ENCODE measurements around the gene ZNF318.
A peak's percentile ranks its signal among the peaks of the same experiment; 100 is the strongest.
"Not testable (repeated sequence)": the region's sequence is repeated elsewhere in the genome, so short reads cannot be mapped to it uniquely, and the experiment has no call there.

ZNF318 gene, protein sequence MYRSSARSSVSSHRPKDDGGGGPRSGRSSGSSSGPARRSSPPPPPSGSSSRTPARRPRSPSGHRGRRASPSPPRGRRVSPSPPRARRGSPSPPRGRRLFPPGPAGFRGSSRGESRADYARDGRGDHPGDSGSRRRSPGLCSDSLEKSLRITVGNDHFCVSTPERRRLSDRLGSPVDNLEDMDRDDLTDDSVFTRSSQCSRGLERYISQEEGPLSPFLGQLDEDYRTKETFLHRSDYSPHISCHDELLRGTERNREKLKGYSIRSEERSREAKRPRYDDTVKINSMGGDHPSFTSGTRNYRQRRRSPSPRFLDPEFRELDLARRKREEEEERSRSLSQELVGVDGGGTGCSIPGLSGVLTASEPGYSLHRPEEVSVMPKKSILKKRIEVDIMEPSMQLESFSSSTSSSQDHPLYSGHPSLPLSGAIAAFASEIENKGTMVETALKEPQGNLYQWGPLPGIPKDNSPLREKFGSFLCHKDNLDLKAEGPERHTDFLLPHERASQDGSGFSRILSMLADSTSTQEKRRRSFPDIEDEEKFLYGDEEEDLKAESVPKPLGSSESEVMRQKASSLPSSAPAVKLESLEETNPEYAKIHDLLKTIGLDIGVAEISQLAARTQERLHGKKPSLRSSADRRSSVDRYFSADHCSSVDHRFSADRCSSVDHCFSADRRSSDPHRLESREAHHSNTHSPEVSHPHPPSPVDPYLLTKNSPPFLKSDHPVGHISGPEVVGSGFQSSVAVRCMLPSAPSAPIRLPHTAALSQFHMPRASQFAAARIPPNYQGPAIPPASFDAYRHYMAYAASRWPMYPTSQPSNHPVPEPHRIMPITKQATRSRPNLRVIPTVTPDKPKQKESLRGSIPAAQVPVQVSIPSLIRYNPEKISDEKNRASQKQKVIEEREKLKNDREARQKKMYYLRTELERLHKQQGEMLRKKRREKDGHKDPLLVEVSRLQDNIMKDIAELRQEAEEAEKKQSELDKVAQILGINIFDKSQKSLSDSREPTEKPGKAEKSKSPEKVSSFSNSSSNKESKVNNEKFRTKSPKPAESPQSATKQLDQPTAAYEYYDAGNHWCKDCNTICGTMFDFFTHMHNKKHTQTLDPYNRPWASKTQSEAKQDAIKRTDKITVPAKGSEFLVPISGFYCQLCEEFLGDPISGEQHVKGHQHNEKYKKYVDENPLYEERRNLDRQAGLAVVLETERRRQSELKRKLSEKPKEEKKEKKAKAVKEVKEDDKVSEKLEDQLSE (N-terminal part only)

DNA sequence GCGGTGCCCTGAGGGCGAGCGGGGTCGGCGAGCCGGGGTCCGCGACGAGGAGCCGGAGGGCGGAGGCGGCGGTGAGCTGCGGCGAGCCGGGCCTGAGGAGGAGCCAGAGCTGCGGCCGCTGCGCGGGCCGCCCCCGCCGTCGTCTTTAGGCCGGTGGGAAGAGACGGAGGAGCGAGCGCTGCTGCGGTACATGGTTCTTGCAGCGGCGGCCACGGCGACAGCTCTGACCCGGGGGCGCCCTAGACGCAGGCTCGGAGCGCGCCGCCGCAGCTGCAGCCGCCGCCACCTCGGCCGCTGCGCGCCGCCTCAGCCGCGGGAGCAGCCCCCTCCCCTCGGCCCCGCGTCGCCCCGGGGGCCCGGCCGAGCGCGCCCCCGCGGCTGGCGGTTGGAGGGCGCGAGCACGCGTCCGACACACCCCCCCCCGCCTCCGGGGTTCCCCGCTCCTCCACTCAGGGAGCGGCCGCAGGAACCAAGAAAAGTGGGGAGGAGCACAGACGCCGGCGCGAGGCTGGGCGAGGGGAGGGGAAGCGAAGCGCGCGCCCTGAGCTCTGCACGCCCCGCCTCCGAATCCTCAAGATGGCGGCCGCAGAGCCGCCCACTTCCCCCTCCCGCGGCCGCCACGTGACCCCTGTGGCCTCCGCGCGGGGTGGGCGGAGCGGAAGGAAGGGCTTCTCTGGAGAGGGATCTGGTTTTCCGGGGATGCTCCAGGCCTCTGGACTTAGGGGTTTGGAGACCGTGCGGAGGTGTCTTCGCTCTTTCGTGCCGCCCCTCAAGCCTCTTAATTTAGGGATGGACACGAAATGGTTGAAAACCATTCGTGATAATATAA is at the start of gene ZNF318:
TSS of gene ZNF318 (minus strand) at position 474 of the 829 bp plus-strand sequence. CDS start at position 192, 282 bp downstream.
- TF ChIP-seq, protein P1, sequence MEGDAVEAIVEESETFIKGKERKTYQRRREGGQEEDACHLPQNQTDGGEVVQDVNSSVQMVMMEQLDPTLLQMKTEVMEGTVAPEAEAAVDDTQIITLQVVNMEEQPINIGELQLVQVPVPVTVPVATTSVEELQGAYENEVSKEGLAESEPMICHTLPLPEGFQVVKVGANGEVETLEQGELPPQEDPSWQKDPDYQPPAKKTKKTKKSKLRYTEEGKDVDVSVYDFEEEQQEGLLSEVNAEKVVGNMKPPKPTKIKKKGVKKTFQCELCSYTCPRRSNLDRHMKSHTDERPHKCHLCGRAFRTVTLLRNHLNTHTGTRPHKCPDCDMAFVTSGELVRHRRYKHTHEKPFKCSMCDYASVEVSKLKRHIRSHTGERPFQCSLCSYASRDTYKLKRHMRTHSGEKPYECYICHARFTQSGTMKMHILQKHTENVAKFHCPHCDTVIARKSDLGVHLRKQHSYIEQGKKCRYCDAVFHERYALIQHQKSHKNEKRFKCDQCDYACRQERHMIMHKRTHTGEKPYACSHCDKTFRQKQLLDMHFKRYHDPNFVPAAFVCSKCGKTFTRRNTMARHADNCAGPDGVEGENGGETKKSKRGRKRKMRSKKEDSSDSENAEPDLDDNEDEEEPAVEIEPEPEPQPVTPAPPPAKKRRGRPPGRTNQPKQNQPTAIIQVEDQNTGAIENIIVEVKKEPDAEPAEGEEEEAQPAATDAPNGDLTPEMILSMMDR (IDR thresholded peaks at IDR 0.05; ENCODE audit: control insufficient read depth, extremely low read depth, insufficient read depth), result no peak
- H3K4me3 ChIP-seq (ENCODE audit: low read depth, low read length), result peak within 1 kb of the TSS; percentile 62

DNA sequence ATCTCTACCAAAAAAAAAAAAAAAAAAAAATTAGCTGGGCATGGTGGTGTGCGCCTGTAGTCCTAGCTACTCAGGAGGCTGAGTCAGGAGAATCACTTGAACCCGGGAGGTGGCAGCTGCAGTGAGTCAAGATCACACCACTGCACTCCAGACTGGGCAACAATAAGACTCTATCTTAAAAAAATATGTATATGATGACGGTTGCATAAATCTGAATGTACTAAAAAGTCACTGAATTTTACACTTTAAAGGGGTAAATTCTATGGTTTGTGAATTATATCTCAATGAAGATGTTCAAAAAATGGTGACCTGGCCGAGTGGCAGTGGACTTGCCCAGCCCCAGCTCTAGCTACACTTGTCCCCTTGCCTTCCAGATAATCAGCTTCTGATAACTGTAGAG is 47.5 kb upstream of the ZNF318 start:
- no peak overlapping the region for H3K4me3 ChIP-seq (ENCODE audit: low read depth, low read length)
- TF ChIP-seq, protein P1 (IDR thresholded peaks at IDR 0.05; ENCODE audit: control insufficient read depth, extremely low read depth, insufficient read depth), result no peak
- DNase-seq (ENCODE audit: low read depth), result no peak

More for the DNA sequence above, at the start of gene ZNF318:
- DNase-seq (ENCODE audit: low read depth), result peak; percentile 76

DNA sequence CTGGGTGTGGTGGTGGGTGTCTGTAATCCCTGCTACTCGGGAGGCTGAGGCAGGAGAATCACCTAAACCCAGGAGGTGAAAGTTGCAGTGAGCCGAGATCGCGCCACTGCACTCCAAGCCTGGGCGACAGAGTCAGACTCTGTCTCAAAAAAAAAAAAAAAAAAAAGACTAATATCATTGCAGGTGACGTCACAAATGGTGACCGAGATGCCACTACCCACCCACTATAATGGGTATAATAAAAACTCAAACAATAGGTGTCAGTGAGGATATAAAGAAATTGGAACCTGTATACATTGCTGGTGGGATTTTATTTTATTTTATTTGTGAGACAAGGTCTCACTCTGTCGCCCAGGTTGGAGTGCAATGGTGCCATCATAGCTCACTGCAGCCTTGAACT is 45.8 kb upstream of the ZNF318 start:
- H3K4me3 ChIP-seq (ENCODE audit: low read depth, low read length); DNase-seq (ENCODE audit: low read depth): not testable (repeated sequence)

DNA sequence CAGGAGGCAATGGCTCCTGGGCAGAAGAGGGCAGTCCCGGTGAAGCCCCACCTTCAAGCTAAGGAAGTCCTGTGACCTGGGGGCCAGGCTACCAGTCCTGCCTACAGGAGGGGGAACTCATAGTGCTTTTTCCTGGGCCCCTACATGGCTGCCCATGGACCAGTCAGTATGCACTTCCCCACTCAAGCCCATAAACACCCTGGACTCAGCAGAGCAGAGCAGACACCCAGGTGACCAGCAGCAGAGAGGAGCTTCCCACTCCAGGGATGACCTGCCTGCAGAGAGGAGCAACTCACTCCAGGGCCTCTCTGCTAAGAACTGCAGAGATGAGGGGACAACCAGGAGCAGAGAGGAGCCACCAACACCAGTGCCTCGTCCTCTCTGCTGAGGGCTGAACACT is 43.6 kb upstream of the ZNF318 start:
- no peak for DNase-seq (ENCODE audit: low read depth)
- no peak overlapping the region for H3K4me3 ChIP-seq (ENCODE audit: low read depth, low read length)
- TF ChIP-seq, protein P1 (IDR thresholded peaks at IDR 0.05; ENCODE audit: control insufficient read depth, extremely low read depth, insufficient read depth), result no peak

DNA sequence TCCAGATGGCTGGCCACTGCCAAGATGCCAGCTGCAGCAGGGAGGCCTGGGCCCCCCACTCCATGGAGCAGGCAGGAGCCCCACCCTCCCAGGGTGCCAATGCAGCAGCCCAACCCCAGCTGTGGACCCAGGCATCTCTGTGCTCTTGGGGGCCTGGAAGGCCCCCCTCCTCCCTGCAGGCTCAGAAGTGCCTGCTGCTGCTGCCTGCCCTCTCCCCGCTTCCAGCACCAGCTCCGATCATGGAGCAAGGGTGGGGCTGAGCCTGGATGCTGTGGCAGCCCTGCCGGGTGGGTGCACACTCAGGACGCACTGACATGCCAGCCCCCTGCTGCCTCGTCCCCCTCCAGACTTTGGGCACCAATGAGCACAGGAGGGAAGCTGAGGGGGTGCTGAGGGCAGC is 43.1 kb upstream of the ZNF318 start:
- H3K4me3 ChIP-seq (ENCODE audit: low read depth, low read length), result no peak overlapping the region
- TF ChIP-seq, protein P1 (IDR thresholded peaks at IDR 0.05; ENCODE audit: control insufficient read depth, extremely low read depth, insufficient read depth), result no peak
- DNase-seq (ENCODE audit: low read depth), result no peak

DNA sequence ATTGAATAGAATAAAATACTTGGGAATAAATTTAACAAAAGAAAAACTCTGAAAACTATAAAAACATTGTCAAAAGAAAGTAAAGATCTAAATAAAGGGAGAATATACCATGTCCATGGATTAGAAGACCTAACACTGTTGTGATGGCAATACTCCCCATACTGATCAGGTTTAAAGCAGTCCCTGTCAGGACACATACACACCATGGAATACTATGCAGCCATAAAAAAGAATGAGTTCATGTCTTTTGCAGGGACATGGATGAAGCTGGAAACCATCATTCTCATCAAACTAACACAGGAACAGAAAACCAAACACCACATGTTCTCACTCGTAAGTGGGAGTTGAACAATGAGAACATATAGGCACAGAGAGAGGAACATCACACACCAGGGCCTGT is 41.3 kb upstream of the ZNF318 start:
- not testable (repeated sequence) for H3K4me3 ChIP-seq (ENCODE audit: low read depth, low read length); DNase-seq (ENCODE audit: low read depth)

DNA sequence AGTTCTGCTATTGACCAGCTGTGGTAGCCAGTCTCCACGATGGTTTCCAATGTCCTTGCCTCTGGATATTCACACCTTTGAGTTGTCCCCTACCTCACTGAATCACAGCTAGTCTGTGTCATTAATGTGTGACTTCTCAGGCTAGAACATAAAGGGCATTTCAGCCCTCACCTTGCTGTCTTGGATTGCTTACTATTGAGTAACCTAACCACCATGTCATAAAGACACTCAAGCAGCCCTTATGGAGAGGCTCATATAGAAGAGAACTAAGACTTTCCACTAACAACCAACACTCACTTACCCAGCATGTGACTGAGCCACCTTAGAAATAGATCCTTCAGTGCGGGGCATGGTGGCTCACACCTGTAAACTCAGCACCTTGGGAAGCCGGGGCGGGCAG is 38.8 kb upstream of the ZNF318 start:
- TF ChIP-seq, protein P1 (IDR thresholded peaks at IDR 0.05; ENCODE audit: control insufficient read depth, extremely low read depth, insufficient read depth), result no peak
- DNase-seq (ENCODE audit: low read depth), result no peak
- no peak overlapping the region for H3K4me3 ChIP-seq (ENCODE audit: low read depth, low read length)
